GM12873 (cell line): ENCODE measurements around the gene YDJC.

ENCODE experiments used
- TF ChIP-seq, protein P1 (sequence below): IDR thresholded peaks from 2 replicates; pipeline ENCODE4 v1.5.1; 2012; ENCODE audit warnings: low read depth, mild to moderate bottlenecking, moderate library complexity, low read length, control low read depth; ENCODE audit not compliant: insufficient read depth; ENCODE audit errors: missing control alignments

The YDJC gene

DNA sequence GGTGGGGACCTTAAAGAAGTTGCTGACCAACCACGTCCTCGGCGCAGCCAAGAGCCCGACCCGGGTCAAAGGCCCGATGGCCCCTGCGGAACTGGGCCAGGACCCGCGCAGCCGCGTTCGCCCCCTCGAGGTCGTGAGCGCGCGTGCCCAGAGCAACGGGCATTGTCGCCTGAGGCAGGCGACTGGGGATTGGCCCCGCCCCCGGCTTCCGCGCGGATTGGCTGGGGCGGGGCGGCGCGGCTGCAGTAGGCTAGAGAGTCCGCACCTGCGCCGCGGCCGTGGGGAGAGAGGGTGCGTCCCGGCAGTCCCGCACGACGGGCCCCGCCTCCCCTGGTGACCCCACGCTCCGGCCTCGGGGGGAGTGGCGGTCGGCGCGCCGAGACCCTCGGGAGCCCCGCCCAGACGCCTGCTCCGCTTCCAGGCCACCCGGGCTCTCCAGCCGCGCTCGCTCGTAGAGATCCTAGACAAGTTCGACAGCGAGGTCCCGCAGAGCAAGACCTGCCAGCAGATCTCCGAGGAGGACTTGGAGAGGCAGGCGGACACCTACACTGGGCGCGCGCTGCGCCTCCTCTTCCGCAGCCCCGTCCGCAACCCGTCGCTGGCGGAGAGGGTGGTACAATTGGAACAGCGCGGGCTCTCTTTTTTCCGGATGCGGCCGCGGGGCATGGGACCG is 27.7 kb upstream of the YDJC start:
- TF ChIP-seq, protein P1, sequence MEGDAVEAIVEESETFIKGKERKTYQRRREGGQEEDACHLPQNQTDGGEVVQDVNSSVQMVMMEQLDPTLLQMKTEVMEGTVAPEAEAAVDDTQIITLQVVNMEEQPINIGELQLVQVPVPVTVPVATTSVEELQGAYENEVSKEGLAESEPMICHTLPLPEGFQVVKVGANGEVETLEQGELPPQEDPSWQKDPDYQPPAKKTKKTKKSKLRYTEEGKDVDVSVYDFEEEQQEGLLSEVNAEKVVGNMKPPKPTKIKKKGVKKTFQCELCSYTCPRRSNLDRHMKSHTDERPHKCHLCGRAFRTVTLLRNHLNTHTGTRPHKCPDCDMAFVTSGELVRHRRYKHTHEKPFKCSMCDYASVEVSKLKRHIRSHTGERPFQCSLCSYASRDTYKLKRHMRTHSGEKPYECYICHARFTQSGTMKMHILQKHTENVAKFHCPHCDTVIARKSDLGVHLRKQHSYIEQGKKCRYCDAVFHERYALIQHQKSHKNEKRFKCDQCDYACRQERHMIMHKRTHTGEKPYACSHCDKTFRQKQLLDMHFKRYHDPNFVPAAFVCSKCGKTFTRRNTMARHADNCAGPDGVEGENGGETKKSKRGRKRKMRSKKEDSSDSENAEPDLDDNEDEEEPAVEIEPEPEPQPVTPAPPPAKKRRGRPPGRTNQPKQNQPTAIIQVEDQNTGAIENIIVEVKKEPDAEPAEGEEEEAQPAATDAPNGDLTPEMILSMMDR: peak; percentile 36

DNA sequence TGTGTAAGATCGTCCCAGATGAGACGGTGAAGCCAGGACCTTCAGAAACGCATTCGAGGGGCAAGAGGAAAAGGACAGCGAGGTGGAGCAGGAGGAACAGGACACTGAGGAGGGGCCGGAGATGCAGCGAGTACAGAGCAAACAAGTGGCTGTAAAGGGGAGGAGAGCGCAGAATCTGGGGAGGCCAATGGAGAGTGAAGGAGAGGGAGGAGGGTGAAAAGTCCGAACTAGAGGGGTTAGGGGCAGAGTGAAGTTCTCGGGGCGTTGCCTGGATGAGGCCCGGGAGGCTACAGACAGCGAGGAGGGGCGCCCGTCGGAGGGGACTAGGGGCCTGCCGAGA is 27.2 kb upstream of the YDJC start:
- TF ChIP-seq, protein P1: no peak

DNA sequence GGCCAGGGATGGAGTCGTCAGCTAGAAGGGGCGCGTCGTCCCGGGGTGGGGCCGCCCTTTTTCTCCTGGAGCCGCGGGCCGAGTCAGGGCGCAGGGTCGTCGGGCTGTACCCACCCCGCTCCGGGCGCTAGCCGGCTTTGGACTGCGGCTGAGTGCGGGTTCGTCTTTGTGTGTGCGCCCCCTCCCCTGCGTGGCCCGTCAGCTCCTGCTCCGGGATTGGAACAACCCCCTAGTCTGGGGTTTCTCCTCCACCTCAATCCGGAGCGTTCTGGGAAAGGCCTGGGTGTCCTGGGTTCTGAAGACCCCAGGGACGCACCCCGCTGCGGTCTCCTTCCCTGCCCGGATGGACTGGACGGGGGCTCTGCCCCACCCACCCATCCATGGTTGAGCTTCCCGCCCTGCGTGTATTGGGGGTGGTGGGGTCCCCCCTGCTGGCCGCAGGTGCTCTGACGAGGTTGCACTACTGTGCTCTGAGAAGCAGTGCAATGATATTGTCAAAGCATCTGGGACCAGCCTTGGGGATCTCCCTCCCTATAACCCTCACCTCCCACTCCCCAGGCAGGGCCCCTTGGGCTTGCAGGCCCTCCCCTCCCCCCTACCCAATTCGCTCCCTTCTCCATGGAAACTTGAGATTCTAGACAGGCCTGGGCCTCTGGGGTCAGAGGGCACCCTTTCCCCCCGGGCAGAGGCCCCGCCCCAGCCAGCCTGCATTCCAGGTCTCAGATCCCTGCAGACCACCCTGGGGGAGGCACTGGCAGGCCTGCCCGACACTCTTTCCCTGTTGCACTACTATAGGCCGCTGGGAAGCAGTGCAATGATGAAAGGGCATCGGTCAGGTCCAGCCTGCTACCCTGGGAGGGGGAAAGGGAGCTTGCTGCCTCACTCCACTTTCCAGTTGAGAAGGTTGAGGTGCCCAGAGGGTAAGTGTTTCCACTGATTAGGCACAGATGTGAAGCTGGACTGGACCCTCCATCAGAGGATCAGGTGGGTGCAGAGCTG is 23.0 kb upstream of the YDJC start:
- TF ChIP-seq, protein P1: peak; percentile 31

DNA sequence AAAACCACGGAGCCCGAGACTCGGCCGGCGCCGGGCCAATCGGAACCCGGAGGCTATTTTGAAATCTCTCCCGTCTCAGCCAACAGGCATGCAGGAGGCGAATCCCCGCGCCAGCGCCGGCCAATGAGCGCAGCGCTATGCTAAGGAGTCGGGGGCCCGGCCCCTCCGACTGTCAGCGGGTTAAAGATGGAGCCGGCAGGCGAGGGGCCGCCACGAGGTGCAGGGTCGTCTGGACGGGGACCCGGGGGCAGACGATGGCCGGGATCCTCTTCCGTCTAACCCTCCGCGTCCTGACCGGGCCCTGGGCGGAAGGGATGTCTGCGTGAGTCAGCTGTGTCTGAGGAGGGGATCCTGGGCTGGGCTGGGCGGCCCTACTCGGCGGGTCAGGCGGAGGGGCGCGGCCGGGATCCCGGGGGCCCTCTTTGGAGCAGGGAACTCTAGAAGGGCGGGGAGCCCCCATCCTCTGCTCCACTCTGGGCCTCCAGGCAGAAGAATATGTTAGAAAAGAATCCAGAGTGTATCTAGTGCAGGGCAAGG is 22.3 kb upstream of the YDJC start:
- TF ChIP-seq, protein P1: no peak

DNA sequence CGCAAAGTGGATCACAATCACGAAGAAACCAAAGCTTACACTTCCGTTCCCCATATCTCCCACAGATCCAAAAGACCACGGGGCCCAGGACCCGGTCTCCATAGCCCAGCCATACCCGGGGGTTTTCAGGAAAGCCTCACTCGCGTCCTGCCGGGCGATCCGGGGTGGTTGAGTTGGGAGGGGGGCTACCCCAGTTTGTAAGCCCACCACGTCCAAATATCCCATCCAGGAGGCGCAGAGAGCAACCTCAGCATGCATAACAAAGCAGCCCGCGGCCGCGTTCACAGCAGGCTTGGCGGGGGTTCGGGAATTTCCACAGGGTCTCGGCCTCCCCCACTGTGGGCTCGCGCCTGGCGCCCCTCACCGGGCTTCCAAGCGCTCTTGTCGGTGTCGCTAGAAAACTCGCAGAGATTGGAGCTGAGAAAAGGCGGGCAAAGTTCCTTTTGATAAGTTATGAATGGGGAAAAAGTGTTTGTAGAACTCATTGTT is 21.7 kb upstream of the YDJC start:
- TF ChIP-seq, protein P1: no peak

DNA sequence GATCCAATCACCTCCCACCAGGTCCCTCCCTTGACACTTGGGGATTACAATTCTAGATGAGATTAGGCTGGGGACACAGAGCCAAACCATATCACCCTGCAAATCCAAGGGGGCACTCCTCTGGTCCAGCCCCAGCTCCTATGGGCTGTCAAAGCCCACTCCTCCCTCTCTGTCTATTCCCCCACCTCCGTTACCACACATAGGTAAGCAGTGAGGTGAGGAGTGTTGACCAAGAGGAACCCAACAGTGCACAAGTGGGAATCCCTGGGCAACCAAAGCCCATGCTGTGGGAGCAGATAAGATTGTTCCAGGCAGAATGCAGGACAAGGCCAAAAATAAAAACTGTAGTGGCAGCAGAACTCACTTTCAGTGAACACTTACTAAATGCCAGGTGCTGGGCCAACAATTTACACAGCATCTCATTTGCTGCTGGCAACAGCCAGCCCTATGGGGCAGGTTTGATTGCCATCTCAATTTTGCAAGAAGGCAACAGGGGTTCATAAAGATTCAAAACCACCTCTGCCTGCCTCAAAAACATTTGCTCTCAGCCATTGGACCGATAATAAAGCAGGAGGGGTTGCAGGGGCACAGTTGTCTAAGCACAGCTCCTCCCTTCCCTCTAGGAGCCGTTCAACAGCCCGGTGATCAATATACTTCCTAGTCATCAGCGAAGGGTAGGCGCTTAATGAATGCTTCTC is 21.1 kb upstream of the YDJC start:
- TF ChIP-seq, protein P1: no peak

DNA sequence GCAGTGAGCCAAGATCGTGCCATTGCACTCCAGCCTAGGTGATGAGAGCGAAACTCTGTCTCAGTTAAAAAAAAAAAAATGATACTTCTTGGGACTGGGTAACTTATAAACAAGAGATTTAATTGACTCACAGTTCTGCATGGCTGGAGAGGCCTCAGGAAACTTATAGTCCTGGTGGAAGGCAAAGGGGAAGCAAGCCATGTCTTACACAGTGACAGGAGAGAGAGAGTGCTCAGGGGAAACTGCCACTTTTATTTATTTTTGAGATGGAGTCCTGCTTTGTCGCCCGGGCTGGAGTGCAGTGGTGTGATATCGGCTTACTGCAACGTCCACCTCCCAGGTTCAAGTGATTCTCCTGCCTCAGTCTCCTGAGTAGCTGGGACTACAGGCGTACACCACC is 20.5 kb upstream of the YDJC start:
- TF ChIP-seq, protein P1: no peak
